ENCODE results near the gene TMEM139. TPM values are rescaled to one million over a fixed set of nuclear protein-coding genes. Genes with fewer than 3 reads are reported as not detected.

The TMEM139 gene
- total RNA-seq, 1 experiment from 2014 or later = 0.85 TPM

DNA sequence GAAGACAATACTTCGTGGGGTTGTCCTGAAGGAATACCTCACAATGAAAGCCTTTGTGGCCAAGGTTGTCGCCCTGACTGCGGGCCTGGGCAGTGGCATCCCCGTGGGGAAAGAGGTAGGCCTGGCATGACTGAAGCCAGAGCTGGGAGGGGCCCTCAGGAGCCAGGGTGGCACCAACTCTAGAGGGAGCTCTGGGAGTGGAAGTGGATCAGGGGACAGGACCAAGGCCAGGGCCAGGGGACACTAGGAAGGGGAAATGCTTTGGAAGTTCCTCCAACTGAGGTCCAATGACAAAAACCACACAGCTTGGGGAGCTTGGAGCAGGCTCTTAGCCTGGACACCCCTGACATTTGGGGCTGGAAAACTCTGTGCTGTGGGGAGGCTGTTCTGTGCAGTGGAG lies 37.0 kb downstream of the TMEM139 start:
- Histone ChIP-seq H3K9me3 (ENCODE audit: control insufficient read depth, low read depth, low read length) (no peaks in the 10 kb centered on the region), H3K56ac (ENCODE audit: insufficient read length, low read depth, low read length) (no peak overlapping the region), H2BK5ac (ENCODE audit: insufficient read length, low read length) (no peak overlapping the region), H2BK15ac (ENCODE audit: low read depth, low read length) (no peak overlapping the region), H3K23me2 (ENCODE audit: insufficient read length, low read depth, low read length, poor library complexity, severe bottlenecking) (no peaks in the 10 kb centered on the region), H3K27me3 (ENCODE audit: insufficient read depth, low read length) (no peaks in the 10 kb centered on the region), H3T11ph (ENCODE audit: low read length) (no peak overlapping the region), H4K91ac (ENCODE audit: insufficient read length, low read depth, low read length) (no peak overlapping the region), H2AK5ac (ENCODE audit: insufficient read length, low read length) (no peak overlapping the region), H2BK20ac (ENCODE audit: low read depth, low read length, poor library complexity, severe bottlenecking) (no peak overlapping the region), H3K14ac (ENCODE audit: insufficient read depth, low read length) (no peak overlapping the region), H3K79me1 (ENCODE audit: insufficient read depth, low read depth, low read length, poor library complexity, severe bottlenecking) (no peaks in the 10 kb centered on the region), H2BK120ac (ENCODE audit: low read depth, low read length, poor library complexity, severe bottlenecking) (no peak overlapping the region), H4K8ac (replicated peaks; ENCODE audit: insufficient read length, low read depth, low read length) (no peak overlapping the region), H2BK12ac (ENCODE audit: insufficient read length, low read depth, low read length) (no peak overlapping the region), H3K9ac (ENCODE audit: extremely low read depth, insufficient read length, low read length) (no peak overlapping the region), H3K18ac (ENCODE audit: insufficient read length, low read depth, low read length) (no peak overlapping the region), H3K4me2 (ENCODE audit: insufficient read depth, insufficient read length, low read length) (no peak overlapping the region), H2AFZ (ENCODE audit: low read length) (no peak overlapping the region), H3K4me1 (ENCODE audit: insufficient read depth, low read length) (no peaks in the 10 kb centered on the region), H4K20me1 (ENCODE audit: control insufficient read depth, insufficient read depth, insufficient read length) (no peaks in the 10 kb centered on the region), H3K79me2 (ENCODE audit: insufficient read depth, low read length) (no peaks in the 10 kb centered on the region), H3K27ac (ENCODE audit: insufficient read length, low read depth, low read length) (no peak overlapping the region), H4K5ac (ENCODE audit: insufficient read length, low read depth, low read length) (no peak overlapping the region), H3K23ac (ENCODE audit: insufficient read length, low read depth, low read length) (no peak overlapping the region), H3K4ac (ENCODE audit: low read depth, low read length) (no peak overlapping the region)
- Mint-ChIP-seq H3K36me3 (ENCODE audit: insufficient read depth in 1 of 3, low read depth in 3 of 3) (no peaks in the 10 kb centered on the region; a peak in 1 of 7 replicates), H3K27me3 (ENCODE audit: low read depth) (peaks cover 4% of the 10 kb centered on the region), H3K9me3 (no peaks in the 10 kb centered on the region; a peak in 1 of 5 replicates), H3K4me3 (no peak overlapping the region), H3K4me1 (peaks cover 19 to 28% of the 10 kb centered on the region in 2 experiments), H3K27ac (no peak overlapping the region)
- TF ChIP-seq, protein P1, sequence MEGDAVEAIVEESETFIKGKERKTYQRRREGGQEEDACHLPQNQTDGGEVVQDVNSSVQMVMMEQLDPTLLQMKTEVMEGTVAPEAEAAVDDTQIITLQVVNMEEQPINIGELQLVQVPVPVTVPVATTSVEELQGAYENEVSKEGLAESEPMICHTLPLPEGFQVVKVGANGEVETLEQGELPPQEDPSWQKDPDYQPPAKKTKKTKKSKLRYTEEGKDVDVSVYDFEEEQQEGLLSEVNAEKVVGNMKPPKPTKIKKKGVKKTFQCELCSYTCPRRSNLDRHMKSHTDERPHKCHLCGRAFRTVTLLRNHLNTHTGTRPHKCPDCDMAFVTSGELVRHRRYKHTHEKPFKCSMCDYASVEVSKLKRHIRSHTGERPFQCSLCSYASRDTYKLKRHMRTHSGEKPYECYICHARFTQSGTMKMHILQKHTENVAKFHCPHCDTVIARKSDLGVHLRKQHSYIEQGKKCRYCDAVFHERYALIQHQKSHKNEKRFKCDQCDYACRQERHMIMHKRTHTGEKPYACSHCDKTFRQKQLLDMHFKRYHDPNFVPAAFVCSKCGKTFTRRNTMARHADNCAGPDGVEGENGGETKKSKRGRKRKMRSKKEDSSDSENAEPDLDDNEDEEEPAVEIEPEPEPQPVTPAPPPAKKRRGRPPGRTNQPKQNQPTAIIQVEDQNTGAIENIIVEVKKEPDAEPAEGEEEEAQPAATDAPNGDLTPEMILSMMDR (conservative IDR thresholded peaks at IDR 0.05) = peak; percentile 26; the same call in 1 of the 3 replicates
- no CpG with 5 or more reads among the region's 4 CpGs for WGBS (ENCODE audit: extremely low coverage, insufficient read length, low lambda C conversion rate)
- no peak for DNase-seq
